Posterior vena cava (tissue), 2 donors: Measurements from ENCODE around the gene SLC2A6. TPM values are rescaled to one million over a fixed set of nuclear protein-coding genes. Genes with fewer than 3 reads are reported as not detected.

Experiments
- DNase-seq: peaks from one replicate; pipeline ENCODE4 v3.0.0-alpha.2; 2020; ENCODE audit warnings: low spot score
- intact Hi-C, 2 donors: fragments of 100-400 bp; cut with DNase I; formaldehyde crosslinking; loops; one replicate each; pipeline versions ENCODE4 v1.14.1 to v1.14.2; 2022 to 2023
- total RNA-seq, 2 donors: library from RNA; stranded (reverse); fragmentation: NEBNext Ultra II Directional; extraction: Animal tissue kit (Norgen Biotek cat#: 25700); gene quantifications; one replicate each; pipeline ENCODE4 v1.2.1, GENCODE V29; 2021
- donor health status: DM: yes; HTN: yes; CAD: no.
- donor health status: DM: yes; HTN: yes; CAD: no.

The SLC2A6 gene
- total RNA-seq, 2 donors from 2014 or later, result 3.2 to 4.0 TPM

GRCh38 chr9:133468777-133469421 lies 10.0 kb downstream of the SLC2A6 start:
- intact Hi-C loops, result no loop called here
- DNase-seq, result no peak

GRCh38 chr9:133468374-133468773 lies 10.5 kb downstream of the SLC2A6 start:
- intact Hi-C loops, result no loop called here
- DNase-seq, result no peak

GRCh38 chr9:133467101-133467500 lies 11.8 kb downstream of the SLC2A6 start:
- DNase-seq, result no peak
- intact Hi-C loops, result no loop called here

- no peak for DNase-seq
- intact Hi-C loops, result no loop called here
These were observed 12.9 kb downstream of the SLC2A6 start for GRCh38 chr9:133465984-133466383.

GRCh38 chr9:133464638-133465037 lies 14.3 kb downstream of the SLC2A6 start:
- no peak for DNase-seq
- intact Hi-C loops, result no loop called here

GRCh38 chr9:133463864-133464615 lies 14.9 kb downstream of the SLC2A6 start:
- intact Hi-C loops, result no loop called here
- DNase-seq, result no peak

- DNase-seq, result no peak
- intact Hi-C loops, result no loop called here
These were observed 15.6 kb downstream of the SLC2A6 start for GRCh38 chr9:133463234-133463863.

- no peak for DNase-seq
- intact Hi-C loops, result no loop called here
These were observed 16.9 kb downstream of the SLC2A6 start for GRCh38 chr9:133461975-133462374.

- no peak for DNase-seq
- intact Hi-C loops, result no loop called here
These were observed 18.3 kb downstream of the SLC2A6 start for GRCh38 chr9:133460405-133461175.

- DNase-seq, result peak; percentile 98
- intact Hi-C loops, result no loop called here
These were observed 19.2 kb downstream of the SLC2A6 start, which contains the start of gene CACFD1 for GRCh38 chr9:133459476-133460404. Gene CACFD1 (plus strand): TSS chr9:133459978. CDS start chr9:133460067, 89 bp downstream.

GRCh38 chr9:133458643-133459312 lies 20.1 kb downstream of the SLC2A6 start:
- DNase-seq, result no peak
- intact Hi-C loops, result no loop called here

- DNase-seq, result no peak
- intact Hi-C loops, result no loop called here
These were observed 21.2 kb downstream of the SLC2A6 start for GRCh38 chr9:133457748-133458147.

- DNase-seq, result no peak
- intact Hi-C loops, result no loop called here
These were observed 21.7 kb downstream of the SLC2A6 start for GRCh38 chr9:133457233-133457632.

GRCh38 chr9:133456409-133456808 lies 22.5 kb downstream of the SLC2A6 start:
- intact Hi-C loops, result no loop called here
- DNase-seq, result no peak

- no peak for DNase-seq
- intact Hi-C loops, result no loop called here
These were observed 23.0 kb downstream of the SLC2A6 start for GRCh38 chr9:133455936-133456335.

GRCh38 chr9:133454943-133455673 lies 23.8 kb downstream of the SLC2A6 start:
- no peak for DNase-seq

GRCh38 chr9:133454325-133454724 lies 24.6 kb downstream of the SLC2A6 start:
- no peak for DNase-seq
- intact Hi-C loops, result no loop called here

More at GRCh38 chr9:133454943-133455673, 23.8 kb downstream of the SLC2A6 start:
- intact Hi-C loops, result no loop called here
